Measurements from ENCODE around the gene ZNF750. TPM values are rescaled to one million over a fixed set of nuclear protein-coding genes. Genes with fewer than 3 reads are reported as not detected.

The ZNF750 gene
- total RNA-seq, 1 experiment from 2014 or later: 0.44 TPM

DNA sequence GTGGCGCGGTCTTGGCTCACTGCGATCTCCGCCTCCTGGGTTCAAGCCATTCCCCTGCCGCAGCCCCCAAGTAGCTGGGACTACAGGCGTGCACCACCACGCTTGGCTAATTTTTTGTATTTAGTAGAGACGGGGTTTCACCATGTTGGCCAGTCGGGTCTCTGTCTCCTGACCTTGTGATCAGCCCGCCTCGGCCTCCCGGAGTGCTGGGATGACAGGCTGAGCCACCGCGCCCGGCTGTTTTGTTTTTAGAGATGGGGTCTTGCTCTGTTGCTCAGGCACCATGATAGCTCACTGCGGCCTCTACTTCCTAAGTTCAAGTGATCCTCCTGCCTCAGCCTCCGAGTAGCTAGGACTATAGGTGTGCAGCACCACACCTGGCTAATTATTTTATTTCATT is 27.2 kb downstream of the ZNF750 start:
- Histone ChIP-seq H2AFZ (no peak overlapping the region), H4K20me1 (ENCODE audit: insufficient read depth) (no peaks in the 10 kb centered on the region), H3K9me2 (ENCODE audit: insufficient read depth) (no peaks in the 10 kb centered on the region), H3K27ac (no peak overlapping the region), H3K36me3 (ENCODE audit: low read depth) (no peaks in the 10 kb centered on the region), H3K4me3 (no peak overlapping the region), H3K4me2 (no peak overlapping the region), H3K4me1 (replicated peaks; ENCODE audit: insufficient read depth) (no peaks in the 10 kb centered on the region), H3K27me3 (ENCODE audit: insufficient read depth, low read depth) (no peaks in the 10 kb centered on the region), H3K79me2 (ENCODE audit: low read depth) (no peaks in the 10 kb centered on the region), H3F3A (ENCODE audit: insufficient read depth, low read depth) (no peaks in the 10 kb centered on the region), H3K9me3 (ENCODE audit: insufficient read depth, low read depth) (no peaks in the 10 kb centered on the region)
- intact Hi-C loops (cut with micrococcal nuclease; ENCODE audit: unreplicated experiment): no loop called here
- BruUV-seq (replicated peaks): no TSS peak
- no peak for TF ChIP-seq EZH2 (IDR thresholded peaks at IDR 0.05; ENCODE audit: low read depth)
- no peak for TF ChIP-seq CTCF (conservative IDR thresholded peaks at IDR 0.05)
- CTCF ChIA-PET: no interaction called here
- POLR2A ChIA-PET (ENCODE audit: unreplicated experiment): no interaction called here
- DNase-seq: no peak

DNA sequence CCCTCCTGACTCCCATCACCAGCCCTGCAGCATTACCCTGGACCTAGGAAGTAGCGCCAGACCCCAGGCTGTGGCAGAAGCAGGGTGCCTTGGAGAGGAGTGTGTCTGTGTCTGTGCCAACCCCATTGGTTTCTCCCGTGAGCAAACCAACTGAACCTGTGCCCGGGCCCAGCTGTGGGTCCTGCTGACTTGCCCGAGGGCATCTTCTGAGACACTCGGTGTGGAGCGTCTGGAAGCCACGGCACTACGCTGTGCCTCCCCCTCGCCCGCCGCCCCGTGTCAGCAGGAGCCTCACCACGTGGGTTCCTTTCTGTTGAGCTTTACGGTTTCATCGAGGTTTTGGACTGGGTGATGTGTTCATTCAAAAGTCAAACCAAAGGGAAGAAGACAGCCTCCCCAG is 27.8 kb downstream of the ZNF750 start:
- BruUV-seq (replicated peaks): no TSS peak
- TF ChIP-seq EZH2 (IDR thresholded peaks at IDR 0.05; ENCODE audit: low read depth) (no peak), CTCF (conservative IDR thresholded peaks at IDR 0.05) (no peak)
- Histone ChIP-seq H4K20me1 (ENCODE audit: insufficient read depth) (no peaks in the 10 kb centered on the region), H3K9me2 (ENCODE audit: insufficient read depth) (no peaks in the 10 kb centered on the region), H3F3A (ENCODE audit: insufficient read depth, low read depth) (no peaks in the 10 kb centered on the region), H3K4me2 (no peak overlapping the region), H3K27me3 (ENCODE audit: insufficient read depth, low read depth) (no peaks in the 10 kb centered on the region), H3K27ac (no peak overlapping the region), H3K9me3 (ENCODE audit: insufficient read depth, low read depth) (no peaks in the 10 kb centered on the region), H3K79me2 (ENCODE audit: low read depth) (no peaks in the 10 kb centered on the region), H3K36me3 (ENCODE audit: low read depth) (no peaks in the 10 kb centered on the region), H2AFZ (no peak overlapping the region), H3K4me1 (replicated peaks; ENCODE audit: insufficient read depth) (no peaks in the 10 kb centered on the region), H3K4me3 (no peak overlapping the region)
- intact Hi-C loops (cut with micrococcal nuclease; ENCODE audit: unreplicated experiment): no loop called here
- CTCF ChIA-PET: no interaction called here
- POLR2A ChIA-PET (ENCODE audit: unreplicated experiment): no interaction called here
- DNase-seq: no peak

DNA sequence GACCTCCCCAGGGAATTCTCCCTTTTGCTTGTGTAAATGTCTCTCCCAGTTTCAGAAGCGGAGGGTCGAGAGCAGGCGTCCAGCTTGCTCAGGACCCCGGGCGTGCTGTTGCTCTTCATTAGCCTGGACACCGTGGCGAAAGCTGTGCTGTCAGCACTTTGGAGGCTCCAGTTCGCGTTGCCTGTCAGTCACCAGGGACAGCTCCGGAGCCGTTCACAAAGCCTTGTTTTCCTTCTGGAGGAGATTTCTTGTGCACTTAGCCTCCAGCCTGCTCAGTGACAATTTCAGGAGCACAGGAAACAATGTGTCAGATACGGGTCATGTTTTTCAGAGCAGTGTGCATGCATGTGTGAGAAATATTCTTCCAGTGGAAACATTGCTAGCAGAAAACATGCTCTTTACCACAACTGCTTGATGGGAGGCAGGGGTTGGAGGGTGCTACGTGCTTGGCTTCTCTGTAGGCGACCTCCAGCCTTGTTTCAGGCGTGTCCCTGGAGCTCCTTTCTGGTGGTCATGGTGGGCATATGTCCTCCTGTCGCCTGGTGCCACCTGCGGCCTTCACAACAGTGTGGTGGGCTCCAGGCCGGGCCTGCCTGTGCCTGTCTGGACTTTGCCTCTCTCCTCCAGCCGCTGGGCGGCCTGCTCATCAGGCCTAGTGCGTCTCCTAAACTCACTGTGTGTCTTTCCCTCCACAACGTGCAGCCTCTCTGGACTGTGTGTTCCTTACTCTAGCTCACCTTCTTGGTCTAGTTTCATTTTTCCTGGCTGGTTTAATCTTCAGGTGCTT is 29.0 kb downstream of the ZNF750 start:
- no peaks in the 10 kb centered on the region for H3F3A ChIP-seq (ENCODE audit: insufficient read depth, low read depth)
- no peak overlapping the region for H3K4me2 ChIP-seq
- no peaks in the 10 kb centered on the region for H3K9me2 ChIP-seq (ENCODE audit: insufficient read depth)
- ChIA-PET CTCF (no interaction called here), POLR2A (ENCODE audit: unreplicated experiment) (no interaction called here)
- no TSS peak for BruUV-seq (replicated peaks)
- no peak overlapping the region for H2AFZ ChIP-seq
- no peak for TF ChIP-seq CTCF (conservative IDR thresholded peaks at IDR 0.05)
- TF ChIP-seq EZH2 (IDR thresholded peaks at IDR 0.05; ENCODE audit: low read depth): no peak
- H4K20me1 ChIP-seq (ENCODE audit: insufficient read depth): no peaks in the 10 kb centered on the region
- DNase-seq: no peak
- H3K9me3 ChIP-seq (ENCODE audit: insufficient read depth, low read depth): no peaks in the 10 kb centered on the region
- intact Hi-C loops (cut with micrococcal nuclease; ENCODE audit: unreplicated experiment): no loop called here
- H3K27me3 ChIP-seq (ENCODE audit: insufficient read depth, low read depth): no peaks in the 10 kb centered on the region
- no peaks in the 10 kb centered on the region for H3K36me3 ChIP-seq (ENCODE audit: low read depth)
- H3K4me1 ChIP-seq (replicated peaks; ENCODE audit: insufficient read depth): no peaks in the 10 kb centered on the region
- no peak overlapping the region for H3K4me3 ChIP-seq
- no peaks in the 10 kb centered on the region for H3K79me2 ChIP-seq (ENCODE audit: low read depth)
- no peak overlapping the region for H3K27ac ChIP-seq
